ENCODE data around the gene LNX1. TPM values are rescaled to one million over a fixed set of nuclear protein-coding genes. Genes with fewer than 3 reads are reported as not detected.

The LNX1 gene
- total and polyA plus RNA-seq, 10 of the 15 experiments (the other 5 are each of a cell fraction or from before 2014, with no cell fraction given), result 0.72 to 1.4 (median 1.0) TPM

DNA sequence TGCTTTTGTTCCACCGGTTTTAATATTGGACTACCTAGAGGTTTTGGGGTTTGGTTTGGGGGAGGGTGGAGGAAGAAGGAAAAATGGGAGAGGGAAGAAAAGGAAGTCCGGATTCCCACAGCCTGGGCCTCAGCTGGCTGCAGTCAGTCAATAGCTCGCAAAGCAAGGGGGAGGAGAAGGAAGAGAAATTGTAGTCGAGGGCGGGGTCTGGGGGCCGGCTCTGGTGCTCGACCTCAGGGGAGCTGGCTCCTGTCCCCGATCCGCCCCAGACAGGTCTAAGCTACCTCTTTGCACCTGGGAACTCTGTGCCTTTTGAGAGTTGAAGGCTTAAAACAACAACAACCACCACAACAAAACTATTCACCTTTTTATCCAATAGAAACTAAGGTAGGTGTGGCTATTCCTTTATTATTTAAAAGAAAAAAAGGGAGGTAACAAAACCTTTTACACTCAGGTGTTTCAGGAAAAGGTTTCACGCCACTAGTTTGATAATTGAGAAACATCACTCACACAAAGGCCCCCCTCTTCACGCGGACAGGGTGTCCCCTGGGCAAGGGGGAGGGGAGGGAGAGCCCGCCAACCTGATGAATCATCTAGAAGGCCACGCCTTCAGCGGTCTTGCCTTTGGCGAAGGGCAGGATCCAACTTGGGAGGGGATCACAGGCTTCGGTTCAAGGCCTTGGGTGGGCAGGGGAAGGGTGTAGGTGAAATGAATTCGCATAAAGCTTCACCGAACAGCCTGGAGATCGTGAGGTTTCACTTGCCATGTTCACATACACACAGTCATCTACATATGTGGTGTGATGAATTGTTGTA, 1.6 kb upstream of the LNX1 start:
- Histone ChIP-seq H3K9ac (ENCODE audit: control insufficient read depth, insufficient read depth, low read length) (peak overlapping the region; percentile 16; the same call in 1 of the 2 replicates), H3K4me2 (ENCODE audit: control insufficient read depth, insufficient read depth) (peak overlapping the region; percentile 39; the same call in 1 of the 2 replicates), H3K9me3 (replicated peaks; ENCODE audit: control insufficient read depth, insufficient read depth, low read length) (no peaks in the 10 kb centered on the region), H2AFZ (ENCODE audit: control insufficient read depth, low read depth, low read length) (peak overlapping the region; percentile 74), H3K36me3 (ENCODE audit: control insufficient read depth in 2 of 2, insufficient read depth in 2 of 2, low read length in 1 of 2) (no peaks in the 10 kb centered on the region), H3K27me3 (replicated peaks in 1 of 2; ENCODE audit: control insufficient read depth in 2 of 2, insufficient read depth in 2 of 2, low read length in 1 of 2) (no peaks in the 10 kb centered on the region), H3K4me1 (ENCODE audit: control insufficient read depth, insufficient read depth, low read length) (peaks cover 3% of the 10 kb centered on the region; the same call in 1 of the 2 replicates), H4K20me1 (ENCODE audit: control insufficient read depth, insufficient read depth) (no peaks in the 10 kb centered on the region), H3K79me2 (ENCODE audit: control insufficient read depth, insufficient read depth, low read length) (no peaks in the 10 kb centered on the region), H3K27ac (ENCODE audit: control insufficient read depth, insufficient read depth) (no peak overlapping the region), H3K4me3 (no peak overlapping the region)
- ChIA-PET POLR2A (no interaction called here), SMC1A (ENCODE audit: uncharacterized antibody, unreplicated experiment) (interaction anchor here (0.9 to 1.5 kb wide), 4 partner anchors 9 to 51 kb away, joined by 3 to 4 read pairs (median 3); no protein-coding TSS in a partner anchor), RAD21 (ENCODE audit: unreplicated experiment) (no interaction called here), CTCF (interaction anchor here (0.6 kb wide), 1 partner anchor 48 kb away, joined by 4 read pairs; no protein-coding TSS in a partner anchor)
- in situ Hi-C loops (cut with MboI), result no loop called here
- ATAC-seq (peak; percentile 74), DNase-seq (ENCODE audit: low read depth, low spot score) (no peak), FAIRE-seq (no peak)
- WGBS (ENCODE audit: insufficient coverage, insufficient replicate concordance, low lambda C conversion rate, missing lambda C conversion rate), result 21% methylated on average over 19 of the region's 20 CpGs
- intact Hi-C loops (cut with micrococcal nuclease; ENCODE audit: unreplicated experiment), result loop anchor here (10.0 kb wide), 1 partner anchor 98 kb away; no protein-coding TSS in a partner anchor
- no TSS peak for BruUV-seq (replicated peaks)
- no peak for TF ChIP-seq ZNF207 (IDR thresholded peaks at IDR 0.05; ENCODE audit: borderline replicate concordance)
- TF ChIP-seq, protein P1, sequence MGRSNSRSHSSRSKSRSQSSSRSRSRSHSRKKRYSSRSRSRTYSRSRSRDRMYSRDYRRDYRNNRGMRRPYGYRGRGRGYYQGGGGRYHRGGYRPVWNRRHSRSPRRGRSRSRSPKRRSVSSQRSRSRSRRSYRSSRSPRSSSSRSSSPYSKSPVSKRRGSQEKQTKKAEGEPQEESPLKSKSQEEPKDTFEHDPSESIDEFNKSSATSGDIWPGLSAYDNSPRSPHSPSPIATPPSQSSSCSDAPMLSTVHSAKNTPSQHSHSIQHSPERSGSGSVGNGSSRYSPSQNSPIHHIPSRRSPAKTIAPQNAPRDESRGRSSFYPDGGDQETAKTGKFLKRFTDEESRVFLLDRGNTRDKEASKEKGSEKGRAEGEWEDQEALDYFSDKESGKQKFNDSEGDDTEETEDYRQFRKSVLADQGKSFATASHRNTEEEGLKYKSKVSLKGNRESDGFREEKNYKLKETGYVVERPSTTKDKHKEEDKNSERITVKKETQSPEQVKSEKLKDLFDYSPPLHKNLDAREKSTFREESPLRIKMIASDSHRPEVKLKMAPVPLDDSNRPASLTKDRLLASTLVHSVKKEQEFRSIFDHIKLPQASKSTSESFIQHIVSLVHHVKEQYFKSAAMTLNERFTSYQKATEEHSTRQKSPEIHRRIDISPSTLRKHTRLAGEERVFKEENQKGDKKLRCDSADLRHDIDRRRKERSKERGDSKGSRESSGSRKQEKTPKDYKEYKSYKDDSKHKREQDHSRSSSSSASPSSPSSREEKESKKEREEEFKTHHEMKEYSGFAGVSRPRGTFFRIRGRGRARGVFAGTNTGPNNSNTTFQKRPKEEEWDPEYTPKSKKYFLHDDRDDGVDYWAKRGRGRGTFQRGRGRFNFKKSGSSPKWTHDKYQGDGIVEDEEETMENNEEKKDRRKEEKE (IDR thresholded peaks at IDR 0.05), result no peak
- no peak for TF ChIP-seq ASH2L (IDR thresholded peaks at IDR 0.05; ENCODE audit: borderline replicate concordance, low read depth)
- TF ChIP-seq SUZ12 (IDR thresholded peaks at IDR 0.05; ENCODE audit: unreplicated experiment), result no peak
- no peak for TF ChIP-seq ZNF622 (IDR thresholded peaks at IDR 0.05)
- TF ChIP-seq ZBED1 (IDR thresholded peaks at IDR 0.05; ENCODE audit: borderline replicate concordance), result no peak
- no peak for TF ChIP-seq SMC3 (IDR thresholded peaks at IDR 0.05; ENCODE audit: borderline replicate concordance, low read length)
- TF ChIP-seq STAT3 (IDR thresholded peaks at IDR 0.05; ENCODE audit: low read depth, low read length), result no peak
- no peak for TF ChIP-seq NR2F1 (conservative IDR thresholded peaks at IDR 0.05)
- TF ChIP-seq, protein P2, sequence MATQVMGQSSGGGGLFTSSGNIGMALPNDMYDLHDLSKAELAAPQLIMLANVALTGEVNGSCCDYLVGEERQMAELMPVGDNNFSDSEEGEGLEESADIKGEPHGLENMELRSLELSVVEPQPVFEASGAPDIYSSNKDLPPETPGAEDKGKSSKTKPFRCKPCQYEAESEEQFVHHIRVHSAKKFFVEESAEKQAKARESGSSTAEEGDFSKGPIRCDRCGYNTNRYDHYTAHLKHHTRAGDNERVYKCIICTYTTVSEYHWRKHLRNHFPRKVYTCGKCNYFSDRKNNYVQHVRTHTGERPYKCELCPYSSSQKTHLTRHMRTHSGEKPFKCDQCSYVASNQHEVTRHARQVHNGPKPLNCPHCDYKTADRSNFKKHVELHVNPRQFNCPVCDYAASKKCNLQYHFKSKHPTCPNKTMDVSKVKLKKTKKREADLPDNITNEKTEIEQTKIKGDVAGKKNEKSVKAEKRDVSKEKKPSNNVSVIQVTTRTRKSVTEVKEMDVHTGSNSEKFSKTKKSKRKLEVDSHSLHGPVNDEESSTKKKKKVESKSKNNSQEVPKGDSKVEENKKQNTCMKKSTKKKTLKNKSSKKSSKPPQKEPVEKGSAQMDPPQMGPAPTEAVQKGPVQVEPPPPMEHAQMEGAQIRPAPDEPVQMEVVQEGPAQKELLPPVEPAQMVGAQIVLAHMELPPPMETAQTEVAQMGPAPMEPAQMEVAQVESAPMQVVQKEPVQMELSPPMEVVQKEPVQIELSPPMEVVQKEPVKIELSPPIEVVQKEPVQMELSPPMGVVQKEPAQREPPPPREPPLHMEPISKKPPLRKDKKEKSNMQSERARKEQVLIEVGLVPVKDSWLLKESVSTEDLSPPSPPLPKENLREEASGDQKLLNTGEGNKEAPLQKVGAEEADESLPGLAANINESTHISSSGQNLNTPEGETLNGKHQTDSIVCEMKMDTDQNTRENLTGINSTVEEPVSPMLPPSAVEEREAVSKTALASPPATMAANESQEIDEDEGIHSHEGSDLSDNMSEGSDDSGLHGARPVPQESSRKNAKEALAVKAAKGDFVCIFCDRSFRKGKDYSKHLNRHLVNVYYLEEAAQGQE (IDR thresholded peaks at IDR 0.05; ENCODE audit: low read depth, low read length), result no peak
- TF ChIP-seq, protein P3, sequence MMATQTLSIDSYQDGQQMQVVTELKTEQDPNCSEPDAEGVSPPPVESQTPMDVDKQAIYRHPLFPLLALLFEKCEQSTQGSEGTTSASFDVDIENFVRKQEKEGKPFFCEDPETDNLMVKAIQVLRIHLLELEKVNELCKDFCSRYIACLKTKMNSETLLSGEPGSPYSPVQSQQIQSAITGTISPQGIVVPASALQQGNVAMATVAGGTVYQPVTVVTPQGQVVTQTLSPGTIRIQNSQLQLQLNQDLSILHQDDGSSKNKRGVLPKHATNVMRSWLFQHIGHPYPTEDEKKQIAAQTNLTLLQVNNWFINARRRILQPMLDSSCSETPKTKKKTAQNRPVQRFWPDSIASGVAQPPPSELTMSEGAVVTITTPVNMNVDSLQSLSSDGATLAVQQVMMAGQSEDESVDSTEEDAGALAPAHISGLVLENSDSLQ (IDR thresholded peaks at IDR 0.05), result no peak
- TF ChIP-seq, protein P4, sequence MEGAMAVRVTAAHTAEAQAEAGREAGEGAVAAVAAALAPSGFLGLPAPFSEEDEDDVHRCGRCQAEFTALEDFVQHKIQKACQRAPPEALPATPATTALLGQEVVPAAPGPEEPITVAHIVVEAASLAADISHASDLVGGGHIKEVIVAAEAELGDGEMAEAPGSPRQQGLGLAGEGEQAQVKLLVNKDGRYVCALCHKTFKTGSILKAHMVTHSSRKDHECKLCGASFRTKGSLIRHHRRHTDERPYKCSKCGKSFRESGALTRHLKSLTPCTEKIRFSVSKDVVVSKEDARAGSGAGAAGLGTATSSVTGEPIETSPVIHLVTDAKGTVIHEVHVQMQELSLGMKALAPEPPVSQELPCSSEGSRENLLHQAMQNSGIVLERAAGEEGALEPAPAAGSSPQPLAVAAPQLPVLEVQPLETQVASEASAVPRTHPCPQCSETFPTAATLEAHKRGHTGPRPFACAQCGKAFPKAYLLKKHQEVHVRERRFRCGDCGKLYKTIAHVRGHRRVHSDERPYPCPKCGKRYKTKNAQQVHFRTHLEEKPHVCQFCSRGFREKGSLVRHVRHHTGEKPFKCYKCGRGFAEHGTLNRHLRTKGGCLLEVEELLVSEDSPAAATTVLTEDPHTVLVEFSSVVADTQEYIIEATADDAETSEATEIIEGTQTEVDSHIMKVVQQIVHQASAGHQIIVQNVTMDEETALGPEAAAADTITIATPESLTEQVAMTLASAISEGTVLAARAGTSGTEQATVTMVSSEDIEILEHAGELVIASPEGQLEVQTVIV (IDR thresholded peaks at IDR 0.05; ENCODE audit: borderline replicate concordance, partially characterized antibody), result no peak

All from GM12878 (cell line).